Mesangial cell (primary cell): ENCODE data around the gene CSNK1G3. TPM values are rescaled to one million over a fixed set of nuclear protein-coding genes. Genes with fewer than 3 reads are reported as not detected.

Source experiments
- total RNA-seq: library from RNA; depleted of rRNA; stranded (reverse); fragments of >200 nt; gene quantifications from 2 replicates; pipeline ENCODE4 v1.2.3, GENCODE V29; 2015

CSNK1G3 gene
- 24.6 and 27.2 TPM in 2 replicates for total RNA-seq

DNA sequence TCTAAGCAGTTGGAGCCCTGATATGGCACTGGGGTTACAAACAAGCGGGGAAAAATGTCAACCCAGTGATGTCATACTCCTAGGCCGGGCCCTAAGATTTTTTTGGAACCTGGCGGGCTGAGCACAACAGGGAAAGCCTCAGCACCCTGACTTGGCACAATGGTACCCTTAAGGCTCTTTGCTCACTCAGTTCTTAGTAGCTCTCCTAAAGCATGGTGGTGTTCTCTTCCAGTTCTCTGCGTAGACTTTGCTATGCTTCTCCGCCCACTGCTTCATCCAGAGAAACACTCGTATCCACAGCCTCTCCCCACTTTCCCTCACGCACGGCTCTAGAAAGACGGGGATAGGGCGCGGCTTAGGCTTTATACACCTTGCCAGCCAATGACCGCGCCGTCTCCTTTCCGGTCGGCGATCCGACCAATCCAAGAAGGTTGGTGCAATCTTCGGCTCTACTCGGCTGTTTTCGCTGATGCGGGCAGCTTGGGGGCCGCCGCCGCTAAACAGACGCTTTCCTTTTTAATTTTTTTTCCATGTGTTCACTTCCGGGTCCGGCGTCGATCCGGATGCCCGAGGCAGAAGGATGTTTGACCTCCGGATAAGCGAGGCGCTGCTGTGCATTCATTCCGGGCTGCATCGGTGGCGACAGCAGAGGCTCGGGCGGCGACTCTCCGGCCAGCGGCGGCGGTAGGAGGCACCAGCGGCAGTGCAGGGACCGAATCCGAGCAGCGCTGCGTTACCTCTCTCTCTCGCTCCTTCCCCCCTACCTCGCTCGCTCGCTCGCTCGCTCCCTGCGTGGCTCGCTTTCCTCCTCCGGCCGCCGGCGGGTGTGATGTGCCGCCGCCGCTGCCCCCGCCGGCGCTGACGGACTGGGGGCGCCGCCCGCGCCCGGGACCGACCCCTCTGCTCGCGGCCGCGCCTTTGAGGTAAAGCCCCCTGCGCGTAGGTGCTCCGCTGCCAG lies at the start of gene CSNK1G3:
CSNK1G3 (plus strand) TSS at position 530 of the 958 bp plus-strand sequence. CDS start 33,487 bp downstream, outside the sequence.

Other genes with a start within 250 kb of the CSNK1G3 start
- gene CEP120, start 88.8 kb upstream of the CSNK1G3 start, total RNA-seq, result 7.2 and 9.3 TPM in 2 replicates